ENCODE data around the gene HLF.

The HLF gene

DNA sequence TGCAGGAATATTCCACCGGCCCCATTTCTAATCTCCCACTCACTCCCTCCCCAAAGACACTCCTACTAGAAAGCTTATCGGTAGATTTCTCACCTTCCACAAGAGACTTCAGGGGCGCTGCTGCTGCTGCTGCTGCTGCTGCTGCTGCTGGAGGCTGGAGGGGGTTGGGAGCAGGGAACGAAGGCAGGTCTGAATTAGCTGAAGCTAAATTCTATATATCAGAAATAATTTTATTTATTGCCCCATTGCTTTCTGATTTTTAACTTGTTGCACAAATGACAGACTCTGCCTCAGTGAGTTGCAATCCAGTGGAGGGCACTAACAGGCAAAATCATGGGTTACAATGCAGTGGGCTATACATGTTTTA is 25.8 kb upstream of the HLF start:
- WGBS (ENCODE audit: extremely low coverage, insufficient coverage, insufficient read length) = no CpG with 5 or more reads among the region's 4 CpGs
- peak overlapping the region; percentile 93 for H3K4me2 ChIP-seq (ENCODE audit: low read length)
- no peaks in the 10 kb centered on the region for H3K79me2 ChIP-seq (ENCODE audit: control insufficient read depth, insufficient read depth, low read length, poor library complexity)
- no peak overlapping the region for H4K91ac ChIP-seq (ENCODE audit: low read depth, low read length)
- H4K12ac ChIP-seq (ENCODE audit: low read depth, low read length) = no peak overlapping the region
- no peak overlapping the region for H2BK12ac ChIP-seq (ENCODE audit: low read length)
- DNase-seq = no peak
- no peak overlapping the region for H3K4me3 ChIP-seq (ENCODE audit: low read depth, low read length)
- H3K23ac ChIP-seq (ENCODE audit: low read length) = no peak overlapping the region
- no peak overlapping the region for H4K8ac ChIP-seq (ENCODE audit: low read depth, low read length)
- H3K79me1 ChIP-seq (ENCODE audit: low read length) = no peaks in the 10 kb centered on the region
- no peak overlapping the region for H3K4ac ChIP-seq (ENCODE audit: low read depth, low read length)
- H2AK5ac ChIP-seq (ENCODE audit: low read length) = no peak overlapping the region
- H2BK120ac ChIP-seq (ENCODE audit: insufficient read depth, low read length, poor library complexity) = no peak overlapping the region
- no peak overlapping the region for H3K14ac ChIP-seq (ENCODE audit: low read length)
- no peak overlapping the region for H2BK5ac ChIP-seq (ENCODE audit: low read depth, low read length, poor library complexity)
- H3K36me3 ChIP-seq (ENCODE audit: control insufficient read depth in 1 of 2, insufficient read depth in 2 of 2, low read length in 2 of 2) = no peaks in the 10 kb centered on the region
- no peak overlapping the region for H3K9ac ChIP-seq (ENCODE audit: low read length)
- peaks cover 0 to 4% of the 10 kb centered on the region in 2 experiments for H3K4me1 ChIP-seq (ENCODE audit: control insufficient read depth in 1 of 2, insufficient read depth in 2 of 2, low read length in 2 of 2)
- H3K27me3 ChIP-seq (ENCODE audit: insufficient read depth, low read length) = no peaks in the 10 kb centered on the region
- no peak overlapping the region for H3K18ac ChIP-seq (ENCODE audit: low read length)
- H2AFZ ChIP-seq (ENCODE audit: insufficient read depth, low read length, poor library complexity) = peak overlapping the region; percentile 6
- no peaks in the 10 kb centered on the region for H3K9me3 ChIP-seq (ENCODE audit: insufficient read depth, low read depth, low read length)
- no peak overlapping the region for H3K27ac ChIP-seq (ENCODE audit: low read depth, low read length)

DNA sequence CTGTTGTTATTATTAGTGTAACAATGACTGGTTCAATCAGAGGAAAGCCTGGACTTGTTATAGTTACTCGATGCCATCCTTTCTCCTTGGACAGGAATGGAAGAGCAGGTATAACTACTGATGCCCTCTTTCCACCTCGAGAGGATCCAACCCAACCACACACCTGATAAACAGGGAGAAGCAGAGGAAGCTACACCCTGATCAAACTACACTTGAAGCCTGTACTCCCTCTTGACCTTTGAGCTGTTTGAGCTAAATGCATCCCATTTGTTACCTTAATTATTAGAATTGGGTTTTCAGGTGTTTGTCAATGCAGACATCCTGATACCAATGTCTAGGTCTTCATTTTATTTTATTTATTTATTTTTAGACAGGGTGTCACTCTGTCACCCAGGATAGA is 23.7 kb upstream of the HLF start:
- H3K4ac ChIP-seq (ENCODE audit: low read depth, low read length) = no peak overlapping the region
- H3K27ac ChIP-seq (ENCODE audit: low read depth, low read length) = no peak overlapping the region
- no peak overlapping the region for H3K23ac ChIP-seq (ENCODE audit: low read length)
- H2BK120ac ChIP-seq (ENCODE audit: insufficient read depth, low read length, poor library complexity) = no peak overlapping the region
- no peaks in the 10 kb centered on the region for H3K79me1 ChIP-seq (ENCODE audit: low read length)
- no peak overlapping the region for H4K12ac ChIP-seq (ENCODE audit: low read depth, low read length)
- no CpG with 5 or more reads among the region's 2 CpGs for WGBS (ENCODE audit: extremely low coverage, insufficient coverage, insufficient read length)
- no peak overlapping the region for H4K91ac ChIP-seq (ENCODE audit: low read depth, low read length)
- H3K9me3 ChIP-seq (ENCODE audit: insufficient read depth, low read depth, low read length) = no peaks in the 10 kb centered on the region
- H3K4me3 ChIP-seq (ENCODE audit: low read depth, low read length) = no peak overlapping the region
- no peak overlapping the region for H3K9ac ChIP-seq (ENCODE audit: low read length)
- H3K4me2 ChIP-seq (ENCODE audit: low read length) = no peak overlapping the region
- no peak overlapping the region for H2BK5ac ChIP-seq (ENCODE audit: low read depth, low read length, poor library complexity)
- H3K36me3 ChIP-seq (ENCODE audit: control insufficient read depth in 1 of 2, insufficient read depth in 2 of 2, low read length in 2 of 2) = no peaks in the 10 kb centered on the region
- H3K18ac ChIP-seq (ENCODE audit: low read length) = no peak overlapping the region
- H3K27me3 ChIP-seq (ENCODE audit: insufficient read depth, low read length) = no peaks in the 10 kb centered on the region
- H3K4me1 ChIP-seq (ENCODE audit: control insufficient read depth in 1 of 2, insufficient read depth in 2 of 2, low read length in 2 of 2) = peaks cover 0 to 4% of the 10 kb centered on the region in 2 experiments
- no peak for DNase-seq
- H3K14ac ChIP-seq (ENCODE audit: low read length) = no peak overlapping the region
- H4K8ac ChIP-seq (ENCODE audit: low read depth, low read length) = no peak overlapping the region
- H3K79me2 ChIP-seq (ENCODE audit: control insufficient read depth, insufficient read depth, low read length, poor library complexity) = no peaks in the 10 kb centered on the region
- H2AK5ac ChIP-seq (ENCODE audit: low read length) = no peak overlapping the region
- no peak overlapping the region for H2BK12ac ChIP-seq (ENCODE audit: low read length)
- H2AFZ ChIP-seq (ENCODE audit: insufficient read depth, low read length, poor library complexity) = no peak overlapping the region

DNA sequence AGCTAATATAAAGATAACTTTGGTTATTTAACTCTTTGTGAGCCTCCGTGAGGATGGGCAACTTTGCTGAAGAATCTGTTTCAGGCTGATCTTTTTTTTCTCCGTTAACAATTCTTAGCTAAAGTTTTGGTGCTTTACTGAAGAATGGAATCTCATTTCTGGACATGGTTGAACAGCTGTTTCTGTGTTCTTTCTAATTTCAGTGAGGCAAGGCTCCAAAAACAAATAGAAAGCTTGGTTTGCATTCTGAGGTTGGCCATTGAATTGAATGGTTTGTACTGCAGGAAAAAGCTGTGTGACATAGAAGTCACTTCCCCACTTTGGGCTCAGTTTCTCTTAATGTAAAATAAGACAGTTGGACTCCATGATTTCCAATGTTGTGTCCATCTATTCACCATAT is 22.3 kb upstream of the HLF start:
- Histone ChIP-seq H4K91ac (ENCODE audit: low read depth, low read length) (no peak overlapping the region), H3K9ac (ENCODE audit: low read length) (no peak overlapping the region), H3K14ac (ENCODE audit: low read length) (no peak overlapping the region), H3K18ac (ENCODE audit: low read length) (no peak overlapping the region), H3K27ac (ENCODE audit: low read depth, low read length) (no peak overlapping the region), H3K36me3 (ENCODE audit: control insufficient read depth in 1 of 2, insufficient read depth in 2 of 2, low read length in 2 of 2) (no peaks in the 10 kb centered on the region), H3K9me3 (ENCODE audit: insufficient read depth, low read depth, low read length) (no peaks in the 10 kb centered on the region), H2BK5ac (ENCODE audit: low read depth, low read length, poor library complexity) (no peak overlapping the region), H3K4me3 (ENCODE audit: low read depth, low read length) (no peak overlapping the region), H3K4ac (ENCODE audit: low read depth, low read length) (no peak overlapping the region), H4K8ac (ENCODE audit: low read depth, low read length) (no peak overlapping the region), H2AK5ac (ENCODE audit: low read length) (no peak overlapping the region), H3K23ac (ENCODE audit: low read length) (no peak overlapping the region), H2AFZ (ENCODE audit: insufficient read depth, low read length, poor library complexity) (no peak overlapping the region), H4K12ac (ENCODE audit: low read depth, low read length) (no peak overlapping the region), H2BK120ac (ENCODE audit: insufficient read depth, low read length, poor library complexity) (no peak overlapping the region), H2BK12ac (ENCODE audit: low read length) (no peak overlapping the region), H3K27me3 (ENCODE audit: insufficient read depth, low read length) (no peaks in the 10 kb centered on the region), H3K79me2 (ENCODE audit: control insufficient read depth, insufficient read depth, low read length, poor library complexity) (no peaks in the 10 kb centered on the region), H3K4me1 (ENCODE audit: control insufficient read depth in 1 of 2, insufficient read depth in 2 of 2, low read length in 2 of 2) (peaks cover 0 to 4% of the 10 kb centered on the region in 2 experiments), H3K79me1 (ENCODE audit: low read length) (no peaks in the 10 kb centered on the region), H3K4me2 (ENCODE audit: low read length) (no peak overlapping the region)
- DNase-seq = no peak
- no CpG with 5 or more reads among the region's 2 CpGs for WGBS (ENCODE audit: extremely low coverage, insufficient coverage, insufficient read length)

DNA sequence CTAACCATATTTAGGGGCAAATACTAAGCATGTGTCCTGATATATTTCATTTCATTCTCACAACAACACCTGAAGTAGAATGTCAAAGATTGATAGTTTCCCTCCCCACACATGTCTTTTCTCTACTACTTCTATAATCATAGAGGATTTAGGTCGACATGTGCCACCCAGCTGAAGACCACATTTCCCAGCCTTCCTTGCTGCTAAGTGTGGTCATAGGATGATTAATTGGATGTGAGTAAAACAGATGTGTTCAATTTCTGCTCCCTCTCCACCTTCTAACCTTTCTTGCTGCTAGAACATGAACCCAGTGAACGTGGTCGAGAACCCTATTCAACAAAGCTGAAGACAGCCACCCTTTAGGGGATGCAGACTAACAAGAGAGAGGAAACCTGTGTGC is 18.8 kb upstream of the HLF start:
- Histone ChIP-seq H3K18ac (ENCODE audit: low read length) (no peak overlapping the region), H2BK12ac (ENCODE audit: low read length) (no peak overlapping the region), H3K27me3 (ENCODE audit: insufficient read depth, low read length) (no peaks in the 10 kb centered on the region), H3K27ac (ENCODE audit: low read depth, low read length) (no peak overlapping the region), H3K9me3 (ENCODE audit: insufficient read depth, low read depth, low read length) (no peaks in the 10 kb centered on the region), H2BK120ac (ENCODE audit: insufficient read depth, low read length, poor library complexity) (no peak overlapping the region), H3K4me2 (ENCODE audit: low read length) (no peak overlapping the region), H3K23ac (ENCODE audit: low read length) (no peak overlapping the region), H3K4me3 (ENCODE audit: low read depth, low read length) (no peak overlapping the region), H3K9ac (ENCODE audit: low read length) (no peak overlapping the region), H2AFZ (ENCODE audit: insufficient read depth, low read length, poor library complexity) (no peak overlapping the region), H3K36me3 (ENCODE audit: control insufficient read depth in 1 of 2, insufficient read depth in 2 of 2, low read length in 2 of 2) (no peaks in the 10 kb centered on the region), H2BK5ac (ENCODE audit: low read depth, low read length, poor library complexity) (no peak overlapping the region), H3K4me1 (ENCODE audit: control insufficient read depth in 1 of 2, insufficient read depth in 2 of 2, low read length in 2 of 2) (no peaks in the 10 kb centered on the region), H3K79me1 (ENCODE audit: low read length) (no peaks in the 10 kb centered on the region), H2AK5ac (ENCODE audit: low read length) (no peak overlapping the region), H3K79me2 (ENCODE audit: control insufficient read depth, insufficient read depth, low read length, poor library complexity) (no peaks in the 10 kb centered on the region), H3K4ac (ENCODE audit: low read depth, low read length) (no peak overlapping the region), H4K12ac (ENCODE audit: low read depth, low read length) (no peak overlapping the region), H4K91ac (ENCODE audit: low read depth, low read length) (no peak overlapping the region), H3K14ac (ENCODE audit: low read length) (no peak overlapping the region), H4K8ac (ENCODE audit: low read depth, low read length) (no peak overlapping the region)
- no peak for DNase-seq
- WGBS (ENCODE audit: extremely low coverage, insufficient coverage, insufficient read length) = no CpG with 5 or more reads among the region's 3 CpGs

Measured in trophoblast cell (in vitro differentiated cells and primary cell).